HG03571 (cell line): ENCODE results near the gene MAP7.
"Not testable (repeated sequence)": the region's sequence is repeated elsewhere in the genome, so short reads cannot be mapped to it uniquely, and the experiment has no call there.

Experiments
- ATAC-seq: cut with Tn5 transposase; IDR thresholded peaks from one replicate; pipeline ENCODE4 v1.9.1; 2021; ENCODE audit not compliant: unreplicated experiment

Gene MAP7

DNA sequence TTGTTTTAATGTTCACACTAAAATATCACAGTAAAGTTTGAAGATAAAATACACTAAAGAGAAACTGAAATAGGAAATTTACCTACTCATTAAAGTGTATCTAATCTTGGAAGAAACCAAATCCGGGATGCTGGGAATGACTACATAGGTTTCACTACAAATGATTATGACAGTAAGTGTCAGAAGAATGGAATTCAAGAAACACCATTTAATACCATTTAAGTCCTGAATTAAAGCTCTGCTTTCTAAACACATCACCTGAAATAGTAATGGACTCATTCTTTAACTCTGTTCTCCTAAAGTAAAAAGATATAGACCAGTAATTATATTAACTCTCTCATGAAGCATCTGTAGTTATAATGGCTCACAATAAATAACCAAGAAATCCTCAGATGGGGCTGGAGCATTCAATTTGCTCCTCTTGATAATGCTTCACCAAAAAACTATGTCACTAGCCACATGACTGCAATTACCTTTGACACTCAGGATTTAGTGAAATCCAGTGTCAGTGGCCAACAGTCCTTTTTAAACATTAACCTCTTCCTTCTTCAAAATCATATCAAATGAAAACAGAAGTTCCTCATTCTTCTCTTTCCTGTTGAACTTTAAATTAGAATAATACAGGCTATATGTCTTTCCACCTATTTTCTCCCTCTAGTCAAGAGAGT lies 41.4 kb downstream of the MAP7 start:
- ATAC-seq: no peak

DNA sequence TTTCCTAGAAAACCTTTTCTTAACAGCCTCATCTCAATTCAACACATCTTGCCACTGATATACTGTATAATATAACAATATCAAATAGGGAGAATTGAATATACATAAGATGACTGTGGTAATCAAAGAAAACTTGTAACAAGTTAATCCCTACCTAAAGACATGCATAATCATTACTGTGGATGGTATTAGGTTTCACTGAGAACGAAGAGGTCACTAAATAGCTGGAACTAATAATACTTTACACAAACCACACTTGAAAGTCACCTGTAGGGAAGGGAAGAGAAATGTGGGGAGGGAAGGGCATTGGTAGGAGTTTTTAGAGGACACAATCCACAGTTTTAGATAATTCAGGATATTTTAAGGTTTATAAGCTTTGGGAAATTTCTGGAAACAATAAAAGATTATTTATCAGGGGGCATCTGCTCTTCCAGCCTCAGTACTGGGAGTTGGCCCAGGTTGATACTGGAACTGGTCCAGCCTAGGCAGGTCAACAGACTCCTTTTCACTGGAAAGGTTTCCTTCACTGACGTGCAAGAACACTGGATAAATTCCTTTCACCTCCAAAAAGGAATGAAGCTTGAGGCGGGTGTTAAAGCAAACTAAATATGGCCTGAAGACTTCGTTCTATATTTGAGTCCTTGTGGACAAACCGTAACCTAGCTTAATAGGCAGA lies 44.0 kb downstream of the MAP7 start:
- ATAC-seq: no peak

DNA sequence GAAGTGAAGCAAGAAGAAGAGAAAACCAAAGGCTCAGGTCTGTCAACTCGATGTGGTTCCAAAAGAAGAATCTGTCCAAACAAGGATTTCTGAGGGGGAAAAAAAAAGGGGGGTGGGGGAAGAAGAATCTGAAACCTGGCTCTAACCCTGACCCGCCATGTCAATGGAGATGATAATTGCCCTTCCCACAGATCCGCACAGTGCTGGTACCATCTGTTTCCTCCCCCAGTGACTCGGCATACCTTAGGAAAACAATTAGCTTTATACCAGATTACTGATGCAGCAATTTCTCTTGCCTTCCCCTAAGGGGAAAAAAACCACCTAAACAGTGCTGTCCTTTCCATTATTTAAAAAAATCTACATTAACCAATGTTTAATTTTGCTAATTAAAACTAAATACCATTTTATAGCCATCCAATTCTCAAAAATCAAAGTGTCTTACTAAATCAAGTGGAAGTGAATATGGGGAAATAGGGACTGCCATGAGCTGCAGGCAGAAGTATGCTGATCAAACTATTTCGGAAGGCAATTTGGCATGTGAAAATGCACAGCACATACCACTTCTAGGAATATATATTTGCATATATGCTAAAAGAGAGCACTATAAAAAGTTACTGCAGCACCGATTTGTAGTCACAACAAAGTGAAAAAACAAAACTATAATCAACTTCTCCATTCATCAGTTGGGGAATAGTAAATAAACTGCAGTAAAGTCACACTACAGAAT lies 46.8 kb downstream of the MAP7 start:
- ATAC-seq: no peak

DNA sequence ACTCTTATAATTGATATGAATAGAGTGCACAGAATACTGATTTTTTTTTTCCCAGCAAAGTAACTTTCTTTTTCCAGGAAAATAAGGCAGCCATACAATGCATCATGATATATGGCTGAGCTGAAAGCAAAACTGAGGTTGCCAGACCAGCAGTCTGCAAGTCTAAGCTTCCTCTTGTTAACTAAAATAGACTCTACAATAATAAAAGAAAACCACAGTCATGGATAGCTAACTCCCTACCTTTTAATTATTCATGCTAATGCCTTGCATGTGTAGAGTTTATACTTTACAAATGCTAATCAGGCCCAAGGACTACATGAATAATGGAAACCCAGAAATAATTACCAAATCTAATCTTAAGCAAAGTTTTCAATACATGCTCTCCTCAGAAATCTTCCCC lies 47.4 kb downstream of the MAP7 start:
- ATAC-seq: no peak

DNA sequence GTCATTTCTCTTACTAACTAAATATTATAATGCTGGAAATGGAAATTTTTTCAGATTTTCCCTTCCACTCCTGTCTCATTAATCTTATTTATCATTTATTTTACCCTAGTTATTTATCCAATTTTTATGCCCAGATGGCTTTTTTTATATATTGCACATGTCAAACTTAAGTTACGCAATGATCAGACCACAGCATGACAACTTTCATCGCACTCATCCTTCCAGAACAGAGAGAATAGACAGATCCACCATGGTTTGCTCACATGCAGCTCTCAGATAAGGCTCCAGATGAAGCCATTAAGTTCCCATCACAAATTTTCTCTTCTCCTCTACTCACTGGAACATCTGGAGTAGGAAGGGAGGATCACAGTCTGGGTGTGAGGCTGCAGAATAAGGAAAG lies 48.7 kb downstream of the MAP7 start:
- ATAC-seq: no peak

DNA sequence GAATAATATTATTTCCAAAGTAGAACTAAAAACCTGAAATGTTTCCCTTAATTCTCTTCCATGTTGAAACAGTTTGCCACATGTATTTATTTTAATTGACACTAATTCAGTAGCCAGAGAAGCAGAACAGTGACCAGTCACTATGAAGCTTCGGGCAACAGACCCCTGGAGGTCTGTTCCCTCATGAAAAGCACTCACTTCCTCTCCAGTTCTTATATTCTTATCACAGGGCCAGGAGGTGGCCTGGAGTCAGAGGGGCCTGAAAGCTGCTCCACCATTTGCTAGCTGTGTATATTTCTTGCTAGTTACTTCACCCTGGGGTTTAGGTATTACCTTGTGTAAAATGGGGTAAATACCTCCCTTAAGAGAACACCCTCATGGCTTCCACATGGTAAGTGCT lies 49.1 kb downstream of the MAP7 start:
- ATAC-seq: no peak

DNA sequence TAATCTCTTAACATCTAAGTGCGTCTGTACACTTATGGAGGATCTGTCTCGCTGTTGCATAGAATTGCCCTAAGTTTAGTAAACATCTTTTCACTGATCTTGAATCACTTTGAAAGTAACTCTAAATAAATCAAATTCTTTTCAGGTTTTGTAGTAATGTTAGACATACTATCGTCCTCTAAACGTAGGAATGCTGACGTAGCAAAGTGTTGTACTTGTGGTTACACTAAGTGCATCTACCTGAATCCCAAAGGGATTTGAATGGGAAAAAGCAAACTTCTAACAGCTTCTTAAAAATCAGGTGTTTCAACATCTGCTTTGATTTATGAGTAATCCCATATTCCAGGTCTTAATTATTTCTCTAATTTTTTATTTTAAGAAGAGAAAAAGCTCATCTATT lies 49.8 kb downstream of the MAP7 start:
- no peak for ATAC-seq

DNA sequence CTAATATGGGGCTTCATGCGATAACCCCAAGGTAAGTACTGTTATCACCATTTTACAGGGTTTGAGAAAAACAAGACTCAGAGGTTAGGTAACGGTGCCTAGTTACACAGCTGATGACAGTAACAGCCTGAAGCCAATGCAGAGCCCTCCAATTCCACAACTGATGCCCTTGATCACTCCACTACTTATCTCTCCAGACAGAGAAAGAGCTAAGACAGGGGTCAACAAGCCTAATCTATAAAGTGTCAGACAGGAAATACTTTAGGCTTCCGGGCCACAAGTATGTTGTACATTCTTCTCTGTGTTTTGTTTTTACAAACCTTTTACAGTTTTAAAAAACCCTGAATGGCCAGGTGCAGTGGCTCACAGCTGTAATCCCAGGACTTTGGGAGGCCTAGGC lies 50.9 kb downstream of the MAP7 start:
- ATAC-seq: no peak

DNA sequence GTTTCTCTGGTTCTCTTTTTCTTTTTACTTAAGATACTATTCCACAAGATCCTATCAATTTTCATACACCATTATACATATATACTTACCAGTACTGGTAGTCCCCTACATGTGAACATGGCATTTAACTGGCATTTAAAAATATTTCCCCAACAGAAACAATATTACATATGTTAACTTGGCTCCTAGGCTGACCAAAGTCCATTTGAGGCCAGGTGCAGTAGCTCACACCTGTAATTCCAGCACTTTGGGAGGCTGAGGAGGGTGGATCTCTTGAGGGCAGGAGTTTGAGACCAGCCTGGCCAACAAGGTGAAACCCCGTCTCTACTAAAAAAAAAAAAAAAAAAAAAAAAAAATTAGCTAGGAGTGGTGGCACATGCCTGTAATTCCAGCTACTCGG lies 53.8 kb downstream of the MAP7 start:
- not testable (repeated sequence) for ATAC-seq

DNA sequence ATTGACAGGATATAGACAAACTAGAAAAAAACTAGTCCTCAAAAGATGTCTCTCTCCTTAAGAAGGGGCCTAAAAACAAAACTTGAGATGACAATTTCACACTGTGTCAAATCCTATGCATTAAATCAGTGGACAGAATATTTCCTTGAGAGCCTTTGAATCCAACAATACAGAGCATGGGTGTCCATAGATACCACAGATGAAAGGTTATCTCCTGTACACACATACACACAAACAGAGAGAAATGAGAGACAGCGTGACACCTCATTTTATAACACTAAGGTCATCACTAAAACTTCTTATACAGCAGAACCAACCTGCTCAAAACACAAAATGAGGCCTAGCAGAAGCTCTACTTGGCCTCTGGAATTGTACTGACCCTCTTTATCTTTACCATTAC lies 55.5 kb downstream of the MAP7 start:
- ATAC-seq: no peak

DNA sequence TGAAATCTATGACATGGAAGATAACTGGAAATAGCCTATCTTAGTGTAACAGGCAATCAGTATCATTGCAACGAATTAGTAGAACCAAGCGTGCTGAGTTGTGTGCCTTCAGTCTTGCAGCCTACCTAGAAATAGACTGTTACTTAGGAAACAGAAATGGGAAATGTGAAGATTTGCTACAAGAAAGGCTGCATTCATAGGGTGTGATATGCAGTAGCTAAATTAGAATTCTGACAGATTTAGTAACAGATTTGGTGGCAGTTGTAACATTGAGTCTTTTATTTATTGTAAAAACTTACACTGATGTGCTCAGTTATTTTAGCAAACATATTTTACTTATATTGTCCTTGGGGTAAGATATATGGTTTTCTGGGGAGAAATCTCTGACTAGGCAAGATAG lies 56.2 kb downstream of the MAP7 start:
- ATAC-seq: no peak

DNA sequence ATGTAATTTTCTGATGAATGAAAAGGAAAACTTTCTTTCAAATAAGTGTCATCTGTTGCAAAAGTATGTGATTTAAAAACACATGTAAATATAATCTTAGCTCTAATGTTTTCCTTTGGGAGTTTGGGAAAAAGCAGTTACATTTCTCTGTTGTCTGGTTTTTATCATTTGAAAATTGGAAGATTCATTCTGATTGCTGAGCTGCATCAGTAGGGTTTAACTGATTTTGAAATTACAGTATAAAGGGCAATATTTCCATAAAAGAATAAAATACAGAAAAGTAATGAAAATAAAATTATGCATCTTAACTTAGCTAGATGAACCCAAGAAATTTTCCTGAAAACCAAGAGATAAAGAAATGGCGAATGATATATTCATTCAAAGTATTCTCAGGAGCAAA lies 57.8 kb downstream of the MAP7 start:
- no peak for ATAC-seq

DNA sequence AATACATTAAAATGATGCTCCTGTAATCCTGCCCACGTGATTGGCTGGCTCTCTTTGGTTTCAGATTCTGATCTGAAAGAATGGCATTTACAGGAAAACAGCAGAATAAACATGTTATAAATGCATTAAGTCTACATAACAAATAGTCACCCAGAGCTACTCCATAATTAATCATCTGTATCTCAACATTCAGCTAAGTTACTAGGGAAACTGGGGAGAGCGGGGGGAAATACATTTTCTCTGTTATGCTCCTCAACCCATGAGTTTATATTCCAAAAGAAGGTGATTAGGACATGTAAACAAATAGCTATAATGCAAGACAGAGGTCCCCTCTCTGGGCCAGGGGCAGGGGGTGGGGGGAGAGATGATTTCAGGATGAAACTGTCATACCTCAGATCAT lies 58.5 kb downstream of the MAP7 start:
- no peak for ATAC-seq

DNA sequence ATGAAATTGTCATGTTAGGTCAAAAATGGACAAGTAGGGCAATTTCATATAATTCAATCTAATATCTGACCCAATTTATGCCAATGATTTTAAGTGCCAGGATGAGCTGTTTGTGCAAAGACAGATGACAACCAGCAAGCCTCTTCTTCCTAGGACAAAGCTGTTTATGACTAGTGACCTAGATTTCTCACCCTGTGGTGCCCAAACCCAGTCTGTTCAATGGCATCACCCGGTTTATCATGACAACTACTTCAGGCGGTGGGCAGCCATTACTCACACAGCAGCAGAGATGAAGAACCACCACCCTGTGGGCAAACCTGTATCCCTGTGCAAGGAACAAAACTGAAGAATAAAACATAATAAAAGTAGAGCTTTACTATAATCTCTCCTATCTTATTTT lies 59.0 kb downstream of the MAP7 start:
- no peak for ATAC-seq

DNA sequence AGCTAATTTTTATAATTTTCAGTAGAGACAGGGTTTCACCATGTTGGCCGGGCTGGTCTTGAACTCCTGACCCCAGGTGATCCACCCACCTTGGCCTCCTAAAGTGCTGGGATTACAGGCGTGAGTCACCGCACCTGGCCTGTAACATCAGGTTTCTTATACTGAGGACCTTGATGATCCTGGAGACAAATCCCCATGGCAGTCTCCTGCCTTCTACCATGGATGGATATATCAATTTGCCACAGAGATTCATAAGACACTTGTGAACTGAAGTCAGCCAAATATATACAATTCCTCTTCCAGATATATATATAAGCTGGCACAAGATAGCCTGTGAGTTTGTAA lies 60.6 kb downstream of the MAP7 start:
- not testable (repeated sequence) for ATAC-seq

DNA sequence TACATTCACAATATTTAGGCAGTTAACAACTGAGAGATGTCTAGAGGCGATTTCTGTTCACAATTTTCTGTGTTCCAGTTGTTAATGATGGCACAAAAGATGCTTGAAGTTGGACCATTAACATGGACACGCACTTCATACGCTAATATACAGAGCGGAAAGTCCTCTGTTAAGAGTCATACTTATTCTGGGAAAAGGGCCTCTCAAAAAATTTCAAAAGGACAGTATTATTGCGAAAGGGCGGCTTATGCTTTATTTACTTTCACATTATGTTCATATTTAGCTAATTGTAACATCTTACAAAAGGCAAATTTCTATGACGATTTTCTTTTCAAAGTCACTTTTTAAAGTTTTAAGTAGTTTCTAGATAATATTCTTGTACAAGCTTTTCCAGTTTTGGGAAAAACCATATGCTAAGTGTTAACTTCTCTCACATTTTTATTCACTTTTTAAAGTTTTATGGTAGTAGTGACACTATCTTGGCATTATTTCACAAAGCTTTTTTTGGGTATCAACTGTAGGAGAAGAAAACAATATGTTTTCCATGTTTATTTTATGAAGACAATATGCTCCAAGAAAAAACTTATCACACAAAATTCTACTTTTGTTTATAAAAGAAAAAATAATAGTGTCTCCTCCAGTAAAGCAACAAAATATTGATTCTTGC lies 62.3 kb downstream of the MAP7 start:
- ATAC-seq: no peak

DNA sequence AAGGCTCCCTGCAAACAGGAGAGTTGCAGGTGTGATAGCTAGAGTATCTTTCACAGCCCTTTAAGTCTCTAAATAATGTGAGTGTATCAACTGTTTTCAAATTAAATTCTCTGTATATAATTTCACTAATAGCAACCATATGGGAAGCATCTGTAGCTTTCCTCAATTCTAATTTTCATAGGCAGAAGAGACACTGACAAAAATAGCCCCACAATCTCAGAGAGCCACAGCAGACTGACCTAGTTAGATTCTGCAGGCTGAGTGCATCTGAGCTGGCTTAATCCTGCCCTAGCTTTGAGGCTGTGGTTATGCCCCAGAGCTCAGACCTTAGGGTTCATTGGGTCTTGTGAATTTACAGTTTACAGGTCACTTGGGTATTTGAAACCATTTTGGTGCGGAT lies 63.9 kb downstream of the MAP7 start:
- ATAC-seq: no peak

DNA sequence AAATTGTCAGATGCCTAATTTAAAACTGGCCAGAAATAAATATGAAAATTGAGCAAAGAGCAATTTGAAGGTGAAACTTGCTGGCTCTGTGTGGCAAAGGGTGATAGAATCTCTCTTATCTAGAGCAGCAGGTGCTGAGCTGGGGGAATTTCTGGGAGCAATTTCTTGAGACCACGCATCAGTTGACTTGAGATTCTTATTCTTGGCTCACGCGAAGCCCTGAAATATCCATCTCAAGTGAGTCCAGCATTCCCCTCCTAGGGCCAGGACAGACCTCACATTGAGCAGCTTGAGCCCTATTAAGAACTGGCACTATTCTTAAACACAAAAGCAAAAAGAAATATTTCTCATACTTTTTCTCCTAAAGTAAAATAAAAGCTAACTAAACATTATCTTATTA lies 66.3 kb downstream of the MAP7 start:
- no peak for ATAC-seq

DNA sequence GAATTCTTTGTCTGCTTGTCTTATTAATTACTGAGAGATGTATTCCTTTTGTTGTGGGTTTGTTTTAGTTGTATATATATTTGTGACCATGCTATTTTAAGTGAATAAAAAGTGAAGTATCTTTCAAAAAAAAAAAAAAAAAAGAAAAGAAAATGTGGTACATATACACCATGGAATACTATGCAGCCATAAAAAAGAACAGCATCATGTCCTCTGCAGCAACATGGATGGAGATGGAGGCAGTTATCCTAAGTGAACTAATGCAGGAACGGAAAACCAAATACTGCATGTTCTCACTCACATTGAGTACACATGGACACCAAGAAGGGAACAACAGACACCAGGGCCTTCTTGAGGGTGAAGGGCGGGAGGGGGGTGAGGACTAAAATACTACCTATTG lies 67.2 kb downstream of the MAP7 start:
- ATAC-seq: not testable (repeated sequence)

DNA sequence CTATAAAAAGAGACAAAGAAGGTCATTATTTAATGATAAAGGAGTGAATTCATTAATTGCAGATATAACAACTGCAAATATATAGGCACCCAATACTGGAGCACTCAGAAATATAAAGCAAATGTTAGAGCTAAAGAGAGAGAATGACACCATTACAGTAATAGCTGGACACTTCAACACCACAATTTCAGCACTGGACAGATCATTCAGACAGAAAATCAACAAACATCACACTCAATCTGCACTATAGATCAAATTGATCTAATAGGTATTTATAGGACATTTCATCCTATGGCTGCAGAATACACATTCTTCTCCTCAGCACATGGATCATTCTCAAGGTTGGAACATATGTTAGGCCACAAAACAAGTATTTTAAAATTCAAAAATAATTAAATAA lies 72.7 kb downstream of the MAP7 start:
- ATAC-seq: no peak

DNA sequence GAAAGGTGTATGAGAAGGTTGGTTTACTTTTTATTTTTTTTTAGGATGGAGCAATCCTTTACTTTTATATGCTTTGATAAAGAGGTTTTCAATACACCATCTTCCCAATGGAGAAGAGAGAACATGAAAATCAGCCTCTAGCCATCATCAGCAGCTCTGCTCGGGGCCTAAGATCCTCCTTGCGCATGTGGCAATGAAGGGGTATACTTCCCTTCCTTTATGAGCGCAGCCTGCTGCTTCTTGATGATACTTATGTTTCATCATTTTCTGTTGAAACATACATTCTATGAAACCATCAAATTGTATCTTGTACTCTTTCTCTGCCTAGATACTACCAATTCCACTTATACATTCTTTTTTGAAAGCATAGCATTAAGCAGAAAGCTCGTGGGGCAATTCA lies 74.5 kb downstream of the MAP7 start:
- no peak for ATAC-seq

DNA sequence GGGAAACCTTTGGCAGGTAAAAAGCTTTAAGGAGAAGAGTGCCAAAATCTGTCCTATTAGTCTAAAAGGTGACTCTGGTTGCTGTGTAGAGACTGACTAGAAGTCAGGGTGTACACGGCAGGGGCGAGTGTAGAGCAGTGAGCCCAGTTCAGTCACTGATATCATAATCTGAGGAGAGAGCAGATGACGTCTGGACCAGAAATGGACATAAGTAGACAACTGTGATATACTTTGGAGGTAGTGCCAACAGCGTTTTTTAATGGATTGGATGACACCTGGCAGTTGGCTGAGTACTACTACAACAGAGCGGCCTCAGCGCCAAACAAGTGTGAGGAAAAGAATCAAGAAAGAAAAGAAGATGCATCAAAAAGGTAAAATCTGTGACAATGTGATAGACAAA lies 76.0 kb downstream of the MAP7 start:
- no peak for ATAC-seq
